ENCODE measurements around the gene NID2.
A peak's percentile ranks its signal among the peaks of the same experiment; 100 is the strongest.

Gene NID2

DNA sequence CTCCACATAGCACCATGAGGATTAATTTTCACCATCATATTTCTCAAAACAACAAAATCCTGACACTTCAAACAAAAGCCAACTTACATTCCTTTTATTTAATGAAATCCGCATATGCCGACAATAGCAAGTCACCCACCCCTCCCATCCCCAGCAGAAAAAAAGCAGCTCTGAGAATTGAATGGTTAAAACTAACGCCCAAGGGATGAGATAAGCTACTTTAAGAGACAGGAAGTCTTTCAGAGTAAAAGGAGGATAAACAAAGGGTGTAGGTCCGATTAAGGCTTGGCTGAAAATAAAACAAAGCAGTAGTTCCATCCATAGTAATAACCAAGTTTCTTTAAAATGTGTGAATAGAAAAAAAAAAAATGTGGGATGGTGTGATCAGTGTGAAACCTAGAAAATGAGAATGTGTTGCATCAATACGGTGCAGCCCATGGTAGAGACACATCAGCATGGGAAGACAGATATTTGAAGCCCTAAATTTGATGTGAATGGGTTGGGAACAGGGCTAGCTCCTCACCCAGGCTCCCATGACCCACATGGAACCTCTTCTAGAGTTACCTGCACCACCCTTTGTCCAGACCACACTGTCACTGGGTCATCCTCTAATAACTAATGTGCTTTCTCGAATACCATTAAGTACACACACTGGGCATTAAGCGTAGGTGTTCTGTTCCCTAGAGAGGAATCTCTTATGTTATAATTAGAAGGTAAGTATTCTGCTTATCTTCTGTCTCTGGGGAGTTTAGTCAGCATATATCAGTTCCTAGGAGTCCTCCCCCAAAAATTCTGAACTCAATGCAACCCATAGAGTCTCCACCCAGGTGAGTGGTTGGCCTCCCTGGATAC, 47.8 kb downstream of the NID2 start:
- peak; percentile 74 for DNase-seq (ENCODE audit: low read depth)
- TF ChIP-seq, protein P1, sequence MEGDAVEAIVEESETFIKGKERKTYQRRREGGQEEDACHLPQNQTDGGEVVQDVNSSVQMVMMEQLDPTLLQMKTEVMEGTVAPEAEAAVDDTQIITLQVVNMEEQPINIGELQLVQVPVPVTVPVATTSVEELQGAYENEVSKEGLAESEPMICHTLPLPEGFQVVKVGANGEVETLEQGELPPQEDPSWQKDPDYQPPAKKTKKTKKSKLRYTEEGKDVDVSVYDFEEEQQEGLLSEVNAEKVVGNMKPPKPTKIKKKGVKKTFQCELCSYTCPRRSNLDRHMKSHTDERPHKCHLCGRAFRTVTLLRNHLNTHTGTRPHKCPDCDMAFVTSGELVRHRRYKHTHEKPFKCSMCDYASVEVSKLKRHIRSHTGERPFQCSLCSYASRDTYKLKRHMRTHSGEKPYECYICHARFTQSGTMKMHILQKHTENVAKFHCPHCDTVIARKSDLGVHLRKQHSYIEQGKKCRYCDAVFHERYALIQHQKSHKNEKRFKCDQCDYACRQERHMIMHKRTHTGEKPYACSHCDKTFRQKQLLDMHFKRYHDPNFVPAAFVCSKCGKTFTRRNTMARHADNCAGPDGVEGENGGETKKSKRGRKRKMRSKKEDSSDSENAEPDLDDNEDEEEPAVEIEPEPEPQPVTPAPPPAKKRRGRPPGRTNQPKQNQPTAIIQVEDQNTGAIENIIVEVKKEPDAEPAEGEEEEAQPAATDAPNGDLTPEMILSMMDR (IDR thresholded peaks at IDR 0.05; ENCODE audit: low read length, missing control alignments) = no peak
- no peak overlapping the region for H3K4me3 ChIP-seq (replicated peaks; ENCODE audit: low read depth, low read length)

DNA sequence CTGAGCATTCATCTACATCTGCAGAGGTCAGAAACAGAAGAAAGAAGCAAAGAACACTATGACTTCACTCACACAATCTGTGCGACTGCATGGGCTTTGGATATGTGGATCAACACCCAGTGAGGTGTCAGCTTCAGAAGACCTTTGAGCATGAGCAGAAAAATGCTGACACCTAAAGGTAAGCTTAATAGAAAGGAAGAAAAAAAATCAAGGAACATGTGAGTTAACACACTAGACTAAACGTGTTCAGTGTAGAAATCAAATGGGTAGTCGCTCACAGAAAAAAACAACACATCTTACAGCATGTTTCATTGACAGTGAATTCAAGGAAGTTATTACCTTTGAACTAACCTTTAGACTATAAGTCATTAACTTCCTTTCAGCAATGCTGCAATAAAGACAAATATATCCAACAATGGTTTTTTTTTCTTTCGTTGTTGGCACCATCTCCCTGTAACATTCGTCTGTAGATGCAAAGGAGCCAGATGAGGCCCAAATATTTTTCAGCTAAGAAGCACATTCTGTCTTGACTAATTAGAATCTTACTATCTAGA, 48.6 kb downstream of the NID2 start:
- TF ChIP-seq, protein P1 (IDR thresholded peaks at IDR 0.05; ENCODE audit: low read length, missing control alignments) = no peak

DNA sequence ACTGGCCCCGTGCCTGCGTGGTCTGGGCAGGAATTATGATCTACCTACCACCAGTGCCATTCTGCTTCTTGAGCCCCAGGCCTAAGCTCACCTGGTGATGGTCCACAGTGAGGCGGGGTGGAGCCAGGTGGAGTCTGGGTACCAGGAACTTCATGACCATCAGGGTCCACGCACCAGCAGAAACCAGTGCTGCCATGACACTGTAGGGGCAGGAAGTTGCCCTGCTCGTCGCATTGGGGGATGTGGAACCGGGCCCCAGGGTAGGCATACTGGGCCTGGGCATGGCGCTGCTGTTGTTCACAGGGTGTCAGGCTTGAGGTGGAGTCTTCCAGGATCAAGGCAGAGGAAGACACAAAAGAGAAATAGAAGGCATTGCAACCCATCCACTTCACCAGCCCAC, 49.9 kb downstream of the NID2 start:
- no peak for DNase-seq (ENCODE audit: low read depth)
- TF ChIP-seq, protein P1 (IDR thresholded peaks at IDR 0.05; ENCODE audit: low read length, missing control alignments) = no peak
- H3K4me3 ChIP-seq (replicated peaks; ENCODE audit: low read depth, low read length) = no peak overlapping the region

More for the DNA sequence above, 48.6 kb downstream of the NID2 start:
- H3K4me3 ChIP-seq (replicated peaks; ENCODE audit: low read depth, low read length) = no peak overlapping the region
- no peak for DNase-seq (ENCODE audit: low read depth)

DNA sequence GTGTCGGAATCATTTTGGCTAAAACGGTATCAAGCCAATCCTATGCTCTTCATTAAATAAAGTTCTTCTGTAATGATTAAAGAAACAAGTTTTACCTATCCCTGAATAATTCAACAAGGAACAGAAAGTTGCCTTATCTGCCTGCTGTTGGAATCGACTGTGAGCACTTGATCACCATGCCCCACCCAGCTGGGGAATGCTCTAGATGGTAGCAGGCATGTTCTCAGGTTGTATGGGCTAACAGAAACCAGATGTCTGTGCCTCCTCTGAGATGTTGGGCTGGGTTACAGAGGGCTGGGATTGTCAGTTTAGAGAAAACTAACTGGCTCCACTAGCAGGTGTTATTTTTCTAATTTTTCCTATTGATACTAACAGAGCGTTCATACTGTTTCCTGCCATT, 50.6 kb downstream of the NID2 start:
- DNase-seq (ENCODE audit: low read depth) = no peak
- H3K4me3 ChIP-seq (replicated peaks; ENCODE audit: low read depth, low read length) = no peak overlapping the region
- TF ChIP-seq, protein P1 (IDR thresholded peaks at IDR 0.05; ENCODE audit: low read length, missing control alignments) = no peak

GRCh38 chr14:52015411-52016030, 53.3 kb downstream of the NID2 start:
- TF ChIP-seq, protein P1 (IDR thresholded peaks at IDR 0.05; ENCODE audit: low read length, missing control alignments) = peak; percentile 57
- DNase-seq (ENCODE audit: low read depth) = no peak
- no peak overlapping the region for H3K4me3 ChIP-seq (replicated peaks; ENCODE audit: low read depth, low read length)

DNA sequence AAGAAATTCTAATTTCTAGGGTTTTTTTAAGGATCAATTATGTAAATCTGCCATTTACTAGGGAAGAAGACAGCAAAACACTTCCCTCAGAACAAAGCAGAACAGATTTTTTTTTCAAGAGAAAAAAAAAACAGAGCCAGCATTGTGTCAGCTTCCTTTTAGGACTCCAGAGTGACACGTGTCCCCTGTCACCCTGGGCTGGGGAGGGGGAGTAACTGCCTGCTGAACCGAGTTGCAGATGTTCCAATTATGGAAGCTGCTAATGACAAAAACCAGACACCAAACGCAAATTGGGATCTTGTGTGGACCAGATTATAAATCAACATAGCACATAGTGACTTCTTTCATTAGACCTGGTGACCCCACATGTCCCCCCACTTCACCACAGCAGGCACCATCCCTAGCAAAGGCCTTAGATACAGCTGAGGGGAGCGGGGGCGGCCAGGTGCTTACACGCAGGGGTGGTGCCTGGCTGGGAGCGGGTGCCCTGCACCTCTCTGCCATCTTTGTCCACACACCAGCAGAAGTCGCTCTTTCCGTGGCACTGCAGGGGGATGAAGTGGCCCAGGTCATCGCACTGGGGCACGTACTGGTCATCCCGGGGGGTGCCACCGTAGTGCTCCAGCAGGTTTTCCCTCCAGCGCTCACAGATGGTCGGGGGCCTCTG, 54.1 kb downstream of the NID2 start:
- no peak overlapping the region for H3K4me3 ChIP-seq (replicated peaks; ENCODE audit: low read depth, low read length)
- no peak for DNase-seq (ENCODE audit: low read depth)
- TF ChIP-seq, protein P1 (IDR thresholded peaks at IDR 0.05; ENCODE audit: low read length, missing control alignments) = no peak

All from fibroblast of pulmonary artery (primary cell).